Nephron (organoid): Measurements from ENCODE around the gene PPP6R2.

ENCODE experiments used
- H3K27ac Mint-ChIP-seq, 3 experiments: 2 replicates each; pipeline ENCODE4 v1.8.0; 2020; ENCODE audit warnings: mixed read lengths in 3 of 3, mild to moderate bottlenecking in 2 of 3, moderate library complexity in 1 of 3
- H3K27me3 Mint-ChIP-seq: 2 replicates; pipeline ENCODE4 v1.8.0; 2021; ENCODE audit warnings: low read depth, mild to moderate bottlenecking, moderate library complexity, mixed read lengths
- H3K36me3 Mint-ChIP-seq: 2 replicates; pipeline ENCODE4 v1.8.0; 2020; ENCODE audit warnings: low read depth, mixed read lengths
- H3K4me1 Mint-ChIP-seq: 2 replicates; pipeline ENCODE4 v1.8.0; 2020; ENCODE audit warnings: mixed read lengths
- H3K4me3 Mint-ChIP-seq, 3 experiments: 2 replicates each; pipeline ENCODE4 v1.8.0; 2020; ENCODE audit warnings: mild to moderate bottlenecking in 3 of 3, mixed read lengths in 3 of 3, moderate library complexity in 2 of 3
- H3K9me3 Mint-ChIP-seq: 2 replicates; pipeline ENCODE4 v1.8.0; 2020; ENCODE audit warnings: mixed read lengths
- TF ChIP-seq, protein P1 (sequence below), 3 experiments: fragments of 200-600 bp; sonication (generic); IDR thresholded peaks; one replicate each; pipeline ENCODE4 v1.5.0; 2021; ENCODE audit warnings: antibody characterized with exemption in 3 of 3; ENCODE audit not compliant: unreplicated experiment in 3 of 3

The PPP6R2 gene

DNA sequence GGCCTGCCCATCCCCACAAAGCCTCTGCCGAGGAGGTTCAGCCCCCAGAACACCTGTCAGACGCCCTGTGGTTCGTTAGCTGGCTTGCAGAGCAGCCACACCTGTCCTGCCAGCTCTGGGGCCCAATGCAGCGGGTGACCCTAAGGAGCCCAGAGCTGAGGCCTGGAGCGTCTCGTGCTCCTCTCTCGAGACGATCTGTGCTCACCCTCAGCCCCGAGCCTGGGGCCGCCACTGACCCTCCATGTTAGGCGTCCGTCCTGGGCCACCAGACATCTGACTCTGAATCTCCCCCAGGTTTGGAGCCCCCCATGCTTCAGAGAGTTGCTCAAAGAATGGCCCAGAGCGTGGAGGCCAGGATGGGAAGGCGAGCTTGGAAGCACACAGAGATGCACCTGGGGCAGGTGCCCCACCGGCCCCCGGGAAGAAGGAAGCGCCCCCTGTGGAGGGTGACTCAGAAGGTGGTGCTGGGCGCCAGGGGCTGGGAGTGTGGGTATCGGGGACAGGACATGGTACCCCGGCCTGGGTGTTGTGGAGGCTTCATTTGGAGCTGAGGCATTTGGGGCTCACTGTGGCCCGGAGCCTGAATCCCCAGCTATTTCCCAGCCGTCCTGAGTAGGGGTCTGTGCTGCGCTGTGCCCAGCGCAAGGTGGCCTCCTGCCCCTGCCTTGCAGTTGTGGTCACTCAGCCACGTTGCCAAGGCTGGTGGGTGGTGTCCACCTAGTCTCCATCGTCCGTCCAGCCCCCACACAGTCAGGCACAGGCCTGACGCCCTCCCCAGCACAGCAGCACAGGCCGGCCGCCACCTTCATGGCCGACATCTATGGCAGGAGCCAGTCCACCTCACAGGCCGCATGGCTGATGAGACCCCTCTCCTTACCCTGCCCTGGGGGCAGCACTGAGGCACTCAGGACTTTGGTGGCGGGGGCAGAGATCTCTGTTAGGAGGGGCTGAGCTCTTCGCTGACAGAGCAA is 95.5 kb downstream of the PPP6R2 start:
- no peaks in the 10 kb centered on the region for H3K4me1 Mint-ChIP-seq
- no peak overlapping the region for H3K4me3 Mint-ChIP-seq
- H3K27me3 Mint-ChIP-seq = no peaks in the 10 kb centered on the region
- TF ChIP-seq, protein P1, sequence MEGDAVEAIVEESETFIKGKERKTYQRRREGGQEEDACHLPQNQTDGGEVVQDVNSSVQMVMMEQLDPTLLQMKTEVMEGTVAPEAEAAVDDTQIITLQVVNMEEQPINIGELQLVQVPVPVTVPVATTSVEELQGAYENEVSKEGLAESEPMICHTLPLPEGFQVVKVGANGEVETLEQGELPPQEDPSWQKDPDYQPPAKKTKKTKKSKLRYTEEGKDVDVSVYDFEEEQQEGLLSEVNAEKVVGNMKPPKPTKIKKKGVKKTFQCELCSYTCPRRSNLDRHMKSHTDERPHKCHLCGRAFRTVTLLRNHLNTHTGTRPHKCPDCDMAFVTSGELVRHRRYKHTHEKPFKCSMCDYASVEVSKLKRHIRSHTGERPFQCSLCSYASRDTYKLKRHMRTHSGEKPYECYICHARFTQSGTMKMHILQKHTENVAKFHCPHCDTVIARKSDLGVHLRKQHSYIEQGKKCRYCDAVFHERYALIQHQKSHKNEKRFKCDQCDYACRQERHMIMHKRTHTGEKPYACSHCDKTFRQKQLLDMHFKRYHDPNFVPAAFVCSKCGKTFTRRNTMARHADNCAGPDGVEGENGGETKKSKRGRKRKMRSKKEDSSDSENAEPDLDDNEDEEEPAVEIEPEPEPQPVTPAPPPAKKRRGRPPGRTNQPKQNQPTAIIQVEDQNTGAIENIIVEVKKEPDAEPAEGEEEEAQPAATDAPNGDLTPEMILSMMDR (IDR thresholded peaks at IDR 0.05; ENCODE audit: unreplicated experiment in 3 of 3) = no peak
- H3K36me3 Mint-ChIP-seq = peaks cover 11% of the 10 kb centered on the region
- H3K27ac Mint-ChIP-seq = no peak overlapping the region
- H3K9me3 Mint-ChIP-seq = no peaks in the 10 kb centered on the region

DNA sequence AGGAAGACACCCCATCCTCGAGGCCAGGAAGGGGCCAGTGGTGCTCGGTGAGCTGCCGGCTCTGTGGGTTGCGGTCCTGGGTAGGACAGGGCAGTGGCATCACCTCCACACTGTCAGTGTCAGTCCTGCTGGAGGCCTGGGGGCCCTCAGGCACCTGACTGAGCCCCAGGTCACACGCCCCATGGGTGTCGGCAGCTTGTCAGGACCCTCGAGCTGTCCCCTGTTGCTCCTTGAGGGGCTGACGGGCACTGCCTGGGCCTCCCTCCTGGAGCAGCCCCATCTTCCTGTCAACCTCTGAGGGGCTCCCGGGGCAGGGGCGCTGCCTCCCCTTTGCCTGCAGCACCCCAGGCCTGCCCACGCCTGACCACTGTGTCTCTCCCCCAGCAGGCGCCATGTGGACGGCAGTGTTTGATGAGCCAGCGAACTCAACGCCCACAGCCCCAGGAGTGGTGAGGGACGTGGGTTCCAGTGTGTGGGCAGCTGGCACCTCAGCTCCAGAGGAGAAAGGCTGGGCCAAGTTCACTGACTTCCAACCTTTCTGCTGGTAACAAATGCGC is 96.3 kb downstream of the PPP6R2 start:
- TF ChIP-seq, protein P1 (IDR thresholded peaks at IDR 0.05; ENCODE audit: unreplicated experiment in 3 of 3) = no peak
- Mint-ChIP-seq H3K27ac (no peak overlapping the region), H3K4me1 (no peaks in the 10 kb centered on the region), H3K36me3 (peaks cover 11% of the 10 kb centered on the region), H3K9me3 (no peaks in the 10 kb centered on the region), H3K27me3 (no peaks in the 10 kb centered on the region), H3K4me3 (no peak overlapping the region)

DNA sequence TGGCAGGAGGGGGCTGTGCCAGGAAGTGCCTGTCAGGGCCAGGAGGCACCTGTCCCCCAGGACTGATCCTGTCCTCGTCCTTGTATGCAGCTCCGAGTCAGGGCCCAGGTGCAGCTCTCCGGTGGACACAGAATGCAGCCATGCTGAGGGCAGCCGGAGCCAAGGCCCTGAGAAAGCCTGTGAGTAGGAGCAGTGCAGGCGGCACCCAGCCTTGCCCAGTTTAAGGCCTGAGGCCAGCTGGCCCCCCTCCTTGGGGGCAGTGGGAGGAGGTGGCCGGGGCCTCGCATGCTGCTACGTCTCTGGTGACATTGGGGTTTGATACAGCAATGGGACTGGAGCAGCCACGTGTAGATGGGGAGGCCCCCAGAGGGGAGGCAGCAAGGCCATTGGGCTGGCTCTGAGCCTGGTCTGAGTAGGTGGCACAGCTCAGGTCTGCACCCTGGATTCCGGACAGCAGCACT is 96.8 kb downstream of the PPP6R2 start:
- no peak overlapping the region for H3K4me3 Mint-ChIP-seq
- H3K27me3 Mint-ChIP-seq = no peaks in the 10 kb centered on the region
- TF ChIP-seq, protein P1 (IDR thresholded peaks at IDR 0.05; ENCODE audit: unreplicated experiment in 3 of 3) = no peak
- H3K9me3 Mint-ChIP-seq = no peaks in the 10 kb centered on the region
- no peaks in the 10 kb centered on the region for H3K4me1 Mint-ChIP-seq
- peaks cover 9% of the 10 kb centered on the region for H3K36me3 Mint-ChIP-seq
- H3K27ac Mint-ChIP-seq = no peak overlapping the region

DNA sequence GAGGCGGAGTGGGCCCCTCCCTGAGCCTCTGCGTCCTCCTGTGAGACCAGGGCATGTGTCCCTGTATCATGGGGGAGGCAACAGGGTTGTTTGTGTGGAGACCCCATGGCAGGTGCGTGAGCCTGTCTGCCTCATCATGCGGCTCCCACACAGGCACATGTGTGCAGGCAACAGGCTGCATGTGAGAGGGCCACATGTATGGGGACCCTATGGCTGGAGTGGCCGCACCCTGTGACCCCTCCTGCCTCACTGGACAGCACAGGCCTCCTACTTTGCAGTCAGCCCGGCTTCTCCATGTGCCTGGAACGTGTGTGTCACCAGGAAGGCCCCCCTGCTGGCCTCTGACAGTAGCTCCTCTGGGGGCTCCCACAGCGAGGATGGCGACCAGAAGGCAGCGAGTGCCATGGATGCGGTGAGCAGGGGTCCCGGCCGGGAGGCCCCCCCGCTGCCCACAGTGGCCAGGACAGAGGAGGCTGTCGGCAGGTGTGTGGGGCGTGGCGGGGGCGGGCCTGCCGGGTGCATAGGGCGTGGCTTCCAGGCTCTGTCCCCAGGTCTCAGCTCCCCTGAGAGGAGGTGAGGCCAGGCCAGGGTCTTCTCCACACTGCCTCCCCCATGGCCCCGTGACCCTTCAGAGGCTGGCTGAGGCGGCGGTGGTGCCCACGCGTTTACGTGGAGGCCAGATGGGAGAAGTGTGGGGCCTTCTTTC is 97.6 kb downstream of the PPP6R2 start:
- Mint-ChIP-seq H3K27ac (no peak overlapping the region), H3K9me3 (no peaks in the 10 kb centered on the region), H3K27me3 (no peaks in the 10 kb centered on the region), H3K36me3 (peaks cover 4% of the 10 kb centered on the region), H3K4me1 (no peaks in the 10 kb centered on the region), H3K4me3 (no peak overlapping the region)
- TF ChIP-seq, protein P1 (IDR thresholded peaks at IDR 0.05; ENCODE audit: unreplicated experiment in 3 of 3) = no peak

DNA sequence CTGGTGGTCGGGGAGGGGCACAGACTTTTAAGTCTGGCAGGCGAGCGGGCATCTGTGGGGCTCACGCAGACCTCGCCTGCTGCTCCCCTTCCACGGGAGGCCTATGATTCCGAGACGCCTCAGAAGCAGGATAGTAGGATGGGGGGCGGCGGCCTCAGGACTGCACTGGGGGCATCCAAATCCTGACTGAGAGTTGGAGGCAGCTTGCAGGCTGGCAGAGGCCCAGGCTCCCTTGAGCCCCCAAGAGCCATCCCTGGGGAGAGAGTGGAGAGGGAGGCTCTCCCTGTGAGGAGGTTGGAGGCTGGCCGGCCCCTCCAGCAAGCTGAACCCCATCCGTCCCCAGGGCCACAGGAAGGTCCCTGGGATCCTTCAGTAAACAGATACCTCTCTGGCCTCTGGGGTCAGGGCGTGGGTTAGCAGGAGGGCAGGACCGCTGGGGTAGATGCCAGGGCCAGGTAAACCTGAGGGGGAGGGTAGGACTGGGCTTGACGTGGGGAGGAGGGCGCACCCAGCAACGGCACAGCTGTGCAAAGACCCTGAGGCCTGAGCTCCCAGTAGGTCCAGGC is 98.4 kb downstream of the PPP6R2 start:
- H3K27ac Mint-ChIP-seq = no peak overlapping the region

More for the DNA sequence above, 98.4 kb downstream of the PPP6R2 start:
- Mint-ChIP-seq H3K27me3 (no peaks in the 10 kb centered on the region), H3K4me1 (no peaks in the 10 kb centered on the region), H3K4me3 (no peak overlapping the region), H3K9me3 (no peaks in the 10 kb centered on the region), H3K36me3 (peaks cover 4% of the 10 kb centered on the region)
- TF ChIP-seq, protein P1 (IDR thresholded peaks at IDR 0.05; ENCODE audit: unreplicated experiment in 3 of 3) = no peak
